T-helper 2 cell (primary cell): ENCODE measurements around the gene SLC5A11.
"Not testable (repeated sequence)": the region's sequence is repeated elsewhere in the genome, so short reads cannot be mapped to it uniquely, and the experiment has no call there.

Source experiments
- DNase-seq, 5 experiments: peaks; one replicate each; pipeline versions ENCODE4 v3.0.0 to v3.0.0-alpha.2; 2012 to 2022

SLC5A11 gene

DNA sequence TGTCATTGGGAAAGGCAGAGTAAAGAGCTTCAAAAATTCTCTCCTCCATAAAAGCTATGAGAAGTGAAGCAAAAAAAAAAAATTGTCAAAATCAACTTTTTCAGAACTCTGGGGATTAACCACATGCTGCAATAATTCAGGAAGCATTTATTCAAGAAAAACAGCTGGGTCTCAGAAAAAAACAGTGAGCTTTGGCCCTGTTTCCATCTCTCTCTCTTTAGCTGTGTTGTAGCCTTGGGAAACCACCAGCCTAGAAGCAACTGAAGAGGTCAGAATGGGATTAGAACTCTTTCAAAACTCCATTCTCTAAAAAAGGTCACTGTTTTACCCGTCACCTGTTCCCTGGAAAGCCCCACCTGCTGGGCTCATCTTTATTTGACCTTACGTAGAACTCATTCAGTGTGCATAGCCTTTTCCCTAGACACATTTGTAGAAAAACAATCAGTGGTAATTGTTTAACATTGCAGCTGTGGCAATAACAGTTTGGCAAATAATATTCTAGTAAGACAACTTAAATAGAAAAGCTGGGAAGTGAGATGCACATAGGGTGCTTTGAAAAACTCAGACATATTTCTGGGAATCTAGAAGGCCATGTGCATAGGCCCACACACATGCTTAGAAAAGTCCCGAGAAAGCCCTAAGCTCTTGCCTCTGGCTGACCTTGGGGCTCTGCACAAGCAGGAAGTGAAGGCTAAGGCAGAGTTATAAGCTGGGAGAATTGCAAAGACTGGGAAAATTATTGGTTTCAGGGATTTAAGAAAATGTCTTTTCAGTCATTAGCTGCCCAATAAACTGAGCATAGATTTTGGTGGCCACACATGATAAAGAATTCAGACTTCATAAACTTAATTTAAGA lies 18.0 kb downstream of the SLC5A11 start:
- DNase-seq, result no peak

DNA sequence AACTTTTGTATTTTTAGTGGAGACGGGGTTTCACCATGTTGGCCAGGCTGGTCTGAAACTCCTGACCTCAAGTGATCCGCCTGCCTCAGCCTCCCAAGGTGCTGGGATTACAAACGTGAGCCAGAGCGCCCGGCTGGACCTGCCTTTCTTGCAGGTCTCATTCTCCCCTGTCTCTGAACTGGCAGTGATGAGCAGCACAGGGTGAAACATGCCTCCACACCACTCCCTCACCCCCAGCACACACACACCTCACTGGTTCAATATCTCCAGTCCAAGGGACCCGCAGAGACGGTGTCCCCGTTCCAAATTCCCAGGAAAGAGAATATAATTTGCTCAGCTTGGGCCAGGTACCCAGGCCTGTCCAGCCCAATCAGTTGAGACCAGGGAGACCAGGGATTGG lies 23.3 kb downstream of the SLC5A11 start:
- no peak for DNase-seq

DNA sequence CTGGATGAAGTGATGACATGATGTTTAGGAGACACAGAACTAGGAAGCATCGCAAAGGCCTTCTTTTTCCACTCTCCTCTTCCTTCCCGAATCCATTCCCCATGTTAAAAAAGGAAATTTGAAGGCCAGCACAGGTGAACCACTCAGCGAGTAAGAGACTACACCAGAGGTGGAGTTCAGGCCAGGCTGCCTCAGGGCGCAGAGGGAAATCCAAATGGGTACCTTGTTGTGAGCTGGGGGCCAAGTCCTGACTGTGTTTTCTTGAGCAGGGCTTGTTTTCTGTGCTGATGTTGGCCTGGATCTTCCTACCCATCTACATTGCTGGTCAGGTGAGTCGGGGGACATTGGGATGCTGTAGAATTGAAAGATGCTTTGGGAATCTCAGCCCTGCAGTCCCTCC lies 26.1 kb downstream of the SLC5A11 start:
- no peak for DNase-seq

DNA sequence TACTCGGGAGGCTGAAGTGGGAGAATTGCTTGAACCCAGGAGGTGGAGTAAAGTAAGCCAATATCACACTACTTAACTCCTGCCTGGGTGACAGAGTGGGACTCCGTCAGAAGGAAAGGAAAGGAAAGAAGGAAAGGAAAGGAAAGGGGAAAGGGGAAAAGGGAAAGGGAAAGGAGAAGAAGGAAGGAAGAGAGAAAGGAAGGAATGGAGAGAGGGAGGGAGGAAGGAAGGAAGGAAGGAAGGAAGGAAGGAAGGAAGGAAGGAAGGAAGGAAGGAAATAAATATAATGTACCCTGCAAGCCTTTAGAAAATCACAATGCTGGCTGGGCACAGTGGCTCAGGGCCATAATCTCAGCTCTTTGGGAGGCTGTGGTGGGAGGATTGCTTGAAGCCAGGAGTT lies 27.3 kb downstream of the SLC5A11 start:
- no peak for DNase-seq

DNA sequence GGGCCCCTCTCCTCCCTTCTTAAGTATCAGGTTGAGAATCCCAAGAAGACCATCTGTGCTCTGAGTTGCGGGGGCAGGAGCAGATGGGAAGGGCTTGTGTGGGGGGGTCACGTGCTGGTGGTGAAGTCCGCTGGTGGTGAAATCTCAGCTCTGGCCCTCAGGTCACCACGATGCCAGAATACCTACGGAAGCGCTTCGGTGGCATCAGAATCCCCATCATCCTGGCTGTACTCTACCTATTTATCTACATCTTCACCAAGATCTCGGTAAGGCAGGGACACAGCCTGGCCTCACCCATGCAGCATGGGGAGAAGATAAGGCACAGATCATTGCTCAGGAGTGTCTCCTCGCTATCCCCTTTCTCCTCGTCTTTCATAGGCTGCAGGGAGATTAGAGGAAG lies 29.7 kb downstream of the SLC5A11 start:
- DNase-seq, result no peak

DNA sequence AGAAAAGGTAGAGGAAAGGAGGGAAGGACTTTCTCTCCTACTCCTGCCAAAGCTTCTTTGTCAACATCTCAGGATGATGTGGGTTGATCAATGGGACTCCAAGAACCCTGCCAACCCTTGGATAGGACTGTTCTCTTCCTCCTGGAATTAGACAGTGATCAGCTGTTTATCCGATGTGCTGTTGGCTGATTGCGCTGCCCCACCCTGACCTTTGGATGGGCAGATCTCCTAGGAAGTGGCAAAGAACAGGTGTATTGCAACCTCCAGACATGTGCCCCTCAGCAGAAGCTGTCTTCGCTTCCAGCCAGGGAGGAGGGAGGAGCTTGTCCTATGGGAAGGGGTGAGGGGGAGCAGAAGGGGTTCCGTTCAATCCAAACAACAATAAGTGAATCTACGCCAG lies 30.5 kb downstream of the SLC5A11 start:
- no peak for DNase-seq

DNA sequence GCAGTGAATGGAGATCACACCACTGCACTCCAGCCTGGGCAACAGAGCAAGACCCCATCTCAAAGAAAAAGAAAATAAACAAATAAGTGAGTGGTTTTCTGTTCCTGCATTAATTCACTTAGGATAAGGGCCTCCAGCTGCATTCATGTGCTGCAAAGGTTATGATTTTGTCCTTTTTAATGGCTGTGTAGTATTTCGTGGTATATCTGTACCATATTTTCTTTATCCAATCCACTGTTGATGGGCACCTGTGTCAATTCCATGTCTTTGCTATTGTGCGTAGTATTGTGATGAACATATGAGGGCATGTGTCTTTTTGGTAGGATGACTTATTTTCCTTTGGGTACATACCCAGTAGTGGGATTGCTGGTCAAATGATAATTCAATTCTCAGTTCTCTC lies 33.9 kb downstream of the SLC5A11 start:
- no peak for DNase-seq

DNA sequence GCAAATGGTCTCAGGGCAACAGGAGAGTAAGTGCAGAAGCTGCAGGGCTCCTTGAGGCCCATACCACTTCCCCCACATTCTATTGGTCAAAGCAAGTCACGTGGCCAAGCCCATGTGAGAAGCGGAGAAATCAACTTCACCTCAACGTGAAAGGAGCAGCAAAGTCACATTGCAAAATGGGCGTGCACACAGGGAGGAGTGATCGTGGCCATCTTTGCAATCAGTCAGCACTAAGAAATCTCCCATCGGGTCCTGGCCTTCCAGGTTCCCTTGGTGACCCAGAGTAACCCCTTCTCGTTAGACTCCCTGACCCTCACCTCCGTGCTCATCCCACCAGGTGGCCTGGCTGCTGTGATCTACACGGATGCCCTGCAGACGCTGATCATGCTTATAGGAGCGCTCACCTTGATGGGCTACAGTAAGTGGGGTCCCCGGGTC lies 38.0 kb downstream of the SLC5A11 start:
- DNase-seq, result no peak

DNA sequence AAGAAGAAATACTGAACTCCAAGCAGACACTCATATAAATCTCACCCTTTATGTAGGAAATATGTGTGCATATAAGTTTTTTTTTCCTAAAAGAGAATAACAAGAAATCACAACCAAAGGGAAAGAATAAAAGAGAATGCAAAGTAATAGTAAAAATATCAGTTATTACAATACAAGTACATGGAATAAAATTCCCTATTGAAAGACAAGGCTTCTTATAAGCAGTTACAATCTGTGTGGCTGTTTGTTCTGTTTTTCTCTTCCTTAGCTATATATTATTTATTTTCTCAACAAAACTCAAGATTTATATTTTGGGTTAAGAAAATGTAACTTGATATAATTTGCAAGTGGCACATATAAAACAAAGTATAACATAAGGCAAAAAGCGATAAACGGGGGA lies 41.7 kb downstream of the SLC5A11 start:
- no peak for DNase-seq

DNA sequence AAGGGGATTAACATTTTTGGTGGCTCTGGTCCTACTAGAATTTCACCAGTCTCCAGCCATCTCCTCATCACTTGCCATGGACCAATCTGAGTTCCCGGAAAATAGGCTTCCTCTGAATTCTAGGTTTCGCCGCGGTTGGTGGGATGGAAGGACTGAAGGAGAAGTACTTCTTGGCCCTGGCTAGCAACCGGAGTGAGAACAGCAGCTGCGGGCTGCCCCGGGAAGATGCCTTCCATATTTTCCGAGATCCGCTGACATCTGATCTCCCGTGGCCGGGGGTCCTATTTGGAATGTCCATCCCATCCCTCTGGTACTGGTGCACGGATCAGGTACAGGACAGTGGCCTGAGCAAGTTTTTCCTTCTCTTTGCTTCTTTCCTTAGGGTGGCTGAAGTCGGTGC lies 45.0 kb downstream of the SLC5A11 start:
- DNase-seq, result no peak

DNA sequence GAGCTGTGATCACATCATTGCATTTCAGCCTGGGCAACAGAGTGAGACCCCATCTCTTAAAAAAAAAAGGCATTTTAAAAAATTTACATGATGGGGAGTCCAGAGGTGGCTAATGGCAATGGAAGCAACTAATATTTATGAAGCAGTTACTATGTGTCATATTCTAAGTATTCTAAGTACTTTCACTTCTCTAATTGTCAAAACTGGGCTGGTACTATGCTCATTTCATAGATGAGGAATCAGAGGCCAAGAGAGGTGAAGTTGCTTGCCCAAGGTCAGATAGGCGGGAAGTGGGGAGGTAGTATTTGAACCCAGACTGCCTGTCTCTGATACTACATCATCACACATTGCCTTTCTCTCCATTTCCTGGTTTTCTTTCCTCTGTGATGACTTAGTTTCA lies 50.7 kb downstream of the SLC5A11 start:
- DNase-seq, result no peak

DNA sequence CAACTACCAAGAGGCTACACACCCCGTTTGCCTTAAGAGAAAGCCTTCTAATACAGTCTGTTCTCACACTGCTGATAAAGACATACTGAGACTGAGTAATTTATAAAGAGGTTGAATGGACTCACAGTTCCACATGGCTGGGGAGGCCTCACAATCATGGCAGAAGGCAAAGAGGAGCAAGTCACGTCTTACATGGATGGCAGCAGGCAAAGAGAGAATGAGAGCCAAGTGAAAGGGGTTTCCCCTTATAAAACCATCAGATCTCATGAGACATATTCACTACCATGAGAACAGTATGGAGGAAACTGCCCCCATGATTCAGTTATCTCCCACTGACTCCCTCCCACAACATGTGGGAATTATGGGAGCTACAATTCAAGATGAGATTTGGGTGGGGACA lies 51.8 kb downstream of the SLC5A11 start:
- DNase-seq, result not testable (repeated sequence)

DNA sequence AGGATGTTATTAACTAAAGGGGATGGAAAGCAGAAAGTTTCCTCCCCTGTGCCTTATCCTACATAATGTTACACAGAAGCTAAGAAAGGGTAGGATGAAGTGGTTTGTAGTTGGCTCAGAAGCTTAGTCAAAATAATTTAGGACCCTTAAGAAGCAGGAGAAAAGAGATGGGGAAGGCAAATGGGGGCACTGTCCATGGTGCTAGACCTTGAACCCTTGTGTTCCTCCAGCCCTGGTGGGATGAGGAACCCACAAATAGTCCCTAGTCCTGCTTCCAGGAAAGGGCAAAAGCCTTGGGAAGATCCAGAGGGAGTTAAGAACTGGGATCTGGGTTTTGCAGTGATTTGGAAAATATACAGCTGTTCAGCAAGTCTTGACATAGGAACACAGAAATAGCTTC lies 54.5 kb downstream of the SLC5A11 start:
- no peak for DNase-seq

DNA sequence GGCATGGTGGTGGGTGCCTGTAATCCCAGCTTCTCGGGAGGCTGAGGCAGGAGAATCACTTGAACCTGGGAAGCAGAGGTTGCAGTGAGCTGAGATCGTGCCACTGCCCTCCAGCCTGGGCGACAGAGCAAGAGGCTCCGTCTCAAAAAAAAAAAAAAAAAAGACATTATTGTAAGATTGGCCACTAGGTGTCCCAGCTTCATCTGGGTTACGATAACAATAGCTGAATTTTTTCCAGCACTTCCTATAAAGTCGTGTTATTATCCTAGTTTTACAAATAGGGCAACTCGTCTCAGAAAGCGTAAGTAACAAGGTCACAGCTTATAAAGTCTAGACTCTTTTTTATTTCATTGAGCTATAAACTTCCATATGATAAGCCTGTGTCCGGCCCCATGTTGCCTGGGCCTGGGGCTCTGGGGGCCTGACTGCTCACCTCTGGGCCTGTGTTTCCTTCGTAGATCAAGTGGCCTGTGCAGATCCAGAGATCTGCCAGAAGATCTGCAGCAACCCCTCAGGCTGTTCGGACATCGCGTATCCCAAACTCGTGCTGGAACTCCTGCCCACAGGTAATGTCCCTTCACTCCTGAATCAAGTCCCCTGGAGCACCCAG lies 60.5 kb downstream of the SLC5A11 start:
- DNase-seq, result no peak

DNA sequence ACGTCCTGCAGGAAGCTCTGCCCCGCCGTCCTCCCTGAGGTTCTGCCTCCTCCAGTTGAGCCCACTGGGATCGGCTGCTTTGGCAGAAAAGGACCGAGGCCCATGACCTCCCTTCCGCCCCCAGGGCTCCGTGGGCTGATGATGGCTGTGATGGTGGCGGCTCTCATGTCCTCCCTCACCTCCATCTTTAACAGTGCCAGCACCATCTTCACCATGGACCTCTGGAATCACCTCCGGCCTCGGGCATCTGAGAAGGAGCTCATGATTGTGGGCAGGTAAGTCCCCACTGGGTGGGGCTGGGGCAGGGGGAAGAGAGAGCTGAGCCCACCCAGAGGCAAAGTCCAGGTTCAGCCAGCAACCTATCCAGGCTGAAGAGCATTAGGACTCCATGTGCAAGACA lies 61.1 kb downstream of the SLC5A11 start:
- DNase-seq, result no peak

DNA sequence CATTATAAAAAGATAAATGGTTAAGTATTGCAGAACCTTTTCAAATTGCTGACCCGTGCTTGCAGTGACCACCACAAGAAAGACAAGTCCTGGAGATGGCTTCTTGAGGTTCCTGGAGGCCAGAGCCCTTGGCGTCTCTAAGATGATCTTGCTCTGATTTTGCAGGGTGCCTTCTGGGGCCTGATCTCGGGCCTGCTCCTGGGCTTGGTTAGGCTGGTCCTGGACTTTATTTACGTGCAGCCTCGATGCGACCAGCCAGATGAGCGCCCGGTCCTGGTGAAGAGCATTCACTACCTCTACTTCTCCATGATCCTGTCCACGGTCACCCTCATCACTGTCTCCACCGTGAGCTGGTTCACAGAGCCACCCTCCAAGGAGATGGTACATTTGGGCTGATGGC lies 63.0 kb downstream of the SLC5A11 start:
- no peak for DNase-seq

DNA sequence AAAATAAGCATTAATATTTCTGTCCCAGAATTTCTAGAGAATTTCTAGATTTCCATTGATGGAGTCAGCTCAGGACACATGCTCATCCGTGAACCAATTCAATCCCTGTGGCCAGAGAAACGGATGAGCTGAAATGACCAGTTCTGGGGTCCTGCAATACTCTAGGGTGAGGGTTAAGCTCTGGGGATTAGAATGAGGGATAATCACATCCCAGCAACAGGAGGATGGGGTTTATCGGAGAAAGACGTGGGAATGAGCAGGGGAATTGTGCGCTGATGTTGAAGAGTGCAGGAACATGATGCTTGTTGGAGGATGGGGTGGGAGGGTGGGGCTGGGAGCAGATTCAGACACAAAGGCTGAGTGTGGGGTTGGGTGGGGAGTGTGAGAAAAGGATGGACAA lies 64.1 kb downstream of the SLC5A11 start:
- no peak for DNase-seq

DNA sequence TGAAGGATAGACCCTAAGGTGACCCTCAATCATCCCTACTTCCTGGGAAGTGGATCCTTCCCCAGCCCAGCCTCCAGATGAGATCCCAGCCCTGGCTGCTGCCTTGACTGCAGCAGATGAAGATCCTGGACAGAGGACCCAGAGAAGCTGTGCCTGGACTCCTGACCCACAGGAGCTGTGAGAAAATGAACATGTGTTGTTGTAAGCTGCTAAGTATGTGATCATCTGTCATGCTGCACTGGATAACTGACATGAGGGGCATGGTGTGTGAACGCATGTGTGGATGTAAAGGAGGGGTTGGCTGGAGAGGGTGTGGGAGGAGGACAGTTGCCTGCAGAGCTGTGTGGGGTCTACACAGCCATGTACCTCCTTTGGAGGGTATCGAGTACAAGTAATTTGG lies 69.3 kb downstream of the SLC5A11 start:
- DNase-seq, result no peak

DNA sequence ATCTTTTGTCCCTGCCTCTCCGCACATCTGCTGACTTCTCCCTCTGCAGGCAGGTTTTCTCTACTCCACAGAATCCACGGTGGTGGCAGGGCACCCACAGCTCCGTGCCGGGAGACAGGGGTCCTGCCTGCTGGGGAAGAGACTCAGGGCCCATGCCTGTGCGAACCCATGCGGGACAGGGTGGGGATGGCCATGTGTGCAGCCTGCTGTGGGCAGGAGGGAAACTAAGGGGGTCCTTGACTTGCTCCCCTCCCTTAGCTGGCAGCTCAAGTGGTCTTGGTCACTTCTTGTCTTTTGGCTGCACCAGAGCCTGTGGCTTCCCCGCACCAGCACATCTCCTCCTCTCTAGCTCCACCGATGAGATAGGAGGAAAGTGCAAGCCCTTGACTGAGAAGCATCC lies 69.8 kb downstream of the SLC5A11 start:
- no peak for DNase-seq

DNA sequence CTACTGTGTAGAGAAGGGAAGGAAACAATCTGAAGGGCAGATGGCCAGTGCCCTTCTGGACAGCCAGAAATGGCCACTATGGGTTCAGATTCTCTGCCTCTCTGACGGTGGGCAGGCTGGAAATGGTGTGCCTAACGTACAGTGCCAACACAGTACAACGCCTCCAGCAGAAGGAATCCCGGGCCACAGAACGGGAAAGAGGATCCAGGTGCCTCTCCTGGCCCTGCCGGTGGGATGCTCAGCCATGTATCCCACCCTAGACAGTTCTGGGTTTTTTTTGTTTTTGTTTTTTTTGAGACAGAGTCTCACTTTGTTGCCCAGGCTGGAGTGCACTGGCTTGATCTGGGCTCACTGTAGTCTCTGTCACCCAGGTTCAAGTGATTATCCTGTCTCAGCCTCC lies 71.5 kb downstream of the SLC5A11 start:
- DNase-seq, result no peak

DNA sequence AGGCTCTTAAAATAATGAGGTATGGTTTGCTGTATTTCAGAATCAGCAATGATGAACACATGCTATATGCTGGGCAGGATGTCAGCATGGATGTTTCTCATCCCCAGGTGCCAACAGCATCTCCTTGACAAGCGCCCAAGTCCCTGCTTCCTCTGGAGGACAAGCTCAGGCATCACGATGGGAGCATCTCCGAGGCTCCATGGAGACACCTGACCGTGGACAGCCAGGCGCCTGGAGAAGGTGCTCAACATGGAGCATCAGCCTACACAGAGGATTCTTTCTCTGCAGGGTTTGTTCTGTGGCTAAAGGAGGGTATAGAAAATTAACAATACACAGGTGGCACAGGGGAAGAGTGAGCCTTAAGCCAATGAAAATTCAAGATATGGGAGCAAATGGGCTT lies 72.1 kb downstream of the SLC5A11 start:
- DNase-seq, result no peak

DNA sequence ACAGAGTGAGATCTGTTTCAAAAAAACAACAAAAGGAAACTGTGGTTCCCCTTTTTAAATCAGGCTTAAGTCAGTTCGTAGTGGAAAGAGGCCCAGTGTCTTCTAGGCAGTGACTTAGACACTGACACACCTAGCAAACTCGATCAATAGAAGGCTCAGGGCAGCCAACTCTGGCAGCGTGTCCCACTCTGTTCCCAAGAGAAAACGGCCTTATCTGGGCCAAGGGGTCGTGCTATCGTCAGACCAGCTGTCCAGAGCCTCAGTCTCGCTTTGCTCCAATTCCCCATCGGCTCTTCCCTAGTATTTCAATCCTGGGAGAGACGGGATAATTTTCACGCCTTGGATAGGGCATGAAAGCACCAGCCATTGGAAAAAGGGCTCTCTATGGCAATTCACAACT lies 72.9 kb downstream of the SLC5A11 start:
- DNase-seq, result peak in 1 of 5 experiments; percentile 28

DNA sequence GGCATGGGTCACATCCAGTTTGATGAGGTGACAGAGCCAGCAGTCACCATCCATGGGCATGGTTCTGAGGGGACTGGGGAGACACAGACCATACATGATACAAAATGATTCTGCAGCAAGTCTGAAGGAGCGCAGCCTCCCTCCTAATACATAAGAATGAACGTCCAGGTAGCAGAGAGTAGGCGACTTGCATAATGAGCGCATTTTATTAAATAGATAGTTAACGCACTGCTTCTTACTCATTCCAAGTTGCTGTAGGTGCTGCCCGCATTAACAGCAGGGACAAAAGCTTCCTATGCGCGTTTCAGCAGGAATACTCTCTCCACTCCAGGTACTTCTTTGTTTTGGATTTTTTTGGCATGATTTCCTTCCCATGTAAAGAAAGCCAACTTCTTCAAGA lies 73.8 kb downstream of the SLC5A11 start:
- DNase-seq, result no peak

DNA sequence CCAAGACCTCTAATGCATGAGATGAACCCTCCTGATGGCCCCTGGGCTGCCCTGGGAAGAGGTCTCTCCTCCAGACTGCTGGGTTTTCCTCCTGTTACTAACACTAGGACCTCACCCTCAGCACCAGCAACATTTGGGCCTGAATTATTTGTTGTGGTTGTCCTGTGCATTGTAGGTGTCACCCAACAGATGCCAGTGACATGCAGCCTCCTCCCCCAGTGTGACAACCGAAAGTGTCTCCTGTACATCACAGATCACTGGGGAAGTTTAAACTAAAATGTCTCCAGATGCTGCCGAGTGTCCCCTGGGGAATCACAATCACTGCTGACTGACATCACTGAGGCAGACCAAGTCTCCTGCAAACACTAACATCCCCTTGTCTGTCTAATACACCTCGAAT lies 74.8 kb downstream of the SLC5A11 start:
- DNase-seq, result no peak

DNA sequence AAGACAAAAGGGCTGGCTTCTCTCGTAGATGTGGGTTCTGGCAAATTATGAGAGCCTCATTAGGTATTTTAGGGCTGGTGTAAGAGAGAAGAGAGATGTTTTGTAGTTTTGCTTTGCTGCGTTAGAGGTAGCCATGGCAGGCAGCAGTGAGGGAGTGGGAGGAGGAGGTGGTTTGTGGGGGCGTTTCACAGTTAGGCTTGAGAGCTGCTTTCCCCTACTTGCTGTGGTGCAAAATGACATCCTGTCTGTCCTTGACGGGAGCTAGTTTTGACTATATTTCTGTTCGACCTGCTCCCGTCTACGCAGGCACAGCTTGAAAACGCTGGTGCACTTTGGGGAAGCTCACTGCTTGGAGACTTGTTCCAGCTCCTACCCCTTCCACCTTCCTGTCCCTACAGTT lies 75.5 kb downstream of the SLC5A11 start:
- DNase-seq, result peak in 2 of 5 experiments; percentile 2 to 60
